Measurements from ENCODE around the gene MAPK10. TPM values are rescaled to one million over a fixed set of nuclear protein-coding genes. Genes with fewer than 3 reads are reported as not detected.

The MAPK10 gene
- total RNA-seq, 2 experiments from 2014 or later, result 32.0 TPM; not detected in 1

DNA sequence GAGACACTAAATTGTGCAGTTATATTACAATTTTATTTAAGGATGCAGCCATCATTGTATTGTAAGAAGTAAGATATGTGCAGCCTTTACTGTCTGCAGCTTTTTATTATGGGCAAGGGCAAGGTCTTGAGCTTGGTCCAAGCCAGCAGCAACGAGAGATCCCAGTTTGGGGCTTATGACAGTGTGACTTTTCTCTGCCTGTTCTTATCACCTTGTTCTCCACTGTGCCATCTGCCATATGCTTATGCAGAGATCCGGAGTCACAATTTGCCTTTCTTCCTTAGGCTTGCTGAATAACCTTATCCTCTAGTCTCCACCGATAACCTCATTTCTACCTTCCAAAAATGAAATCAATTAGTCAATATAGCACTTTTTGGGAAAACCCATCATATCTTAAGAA, 30.4 kb downstream of the MAPK10 start:
- H3K4me3 ChIP-seq (ENCODE audit: low read depth, low read length, poor library complexity, severe bottlenecking), result no peak overlapping the region
- CTCF ChIA-PET (ENCODE audit: unreplicated experiment), result no interaction called here
- H2AFZ ChIP-seq (ENCODE audit: low read length), result no peak overlapping the region
- H3K79me2 ChIP-seq (ENCODE audit: insufficient read depth, low read depth, low read length), result no peaks in the 10 kb centered on the region
- H4K20me1 ChIP-seq (ENCODE audit: insufficient read depth, low read length), result no peaks in the 10 kb centered on the region
- TF ChIP-seq EZH2phosphoT487 (IDR thresholded peaks at IDR 0.05; ENCODE audit: borderline replicate concordance, low read depth, low read length) (no peak), CTCF (conservative IDR thresholded peaks at IDR 0.05; ENCODE audit: low read length) (no peak)
- H3K36me3 ChIP-seq (ENCODE audit: insufficient read depth, low read length), result no peaks in the 10 kb centered on the region
- no TSS peak for BruUV-seq (replicated peaks)
- POLR2A ChIA-PET, result no interaction called here
- H3K4me1 ChIP-seq (ENCODE audit: insufficient read depth, low read length, poor library complexity, severe bottlenecking), result no peaks in the 10 kb centered on the region
- DNase-seq (ENCODE audit: low spot score), result no peak
- H3K9me3 ChIP-seq (ENCODE audit: low read length), result no peaks in the 10 kb centered on the region
- intact Hi-C loops (cut with micrococcal nuclease; ENCODE audit: unreplicated experiment), result no loop called here
- no peaks in the 10 kb centered on the region for H3K9me2 ChIP-seq (ENCODE audit: insufficient read depth, low read length)
- no peak overlapping the region for H3K27ac ChIP-seq (ENCODE audit: low read depth, low read length, poor library complexity, severe bottlenecking)
- no peak overlapping the region for H3K4me2 ChIP-seq (ENCODE audit: low read length)

GRCh38 chr4:86326400-86326799, 33.5 kb downstream of the MAPK10 start:
- no peaks in the 10 kb centered on the region for H3K9me3 ChIP-seq (ENCODE audit: low read length)
- ChIA-PET CTCF (ENCODE audit: unreplicated experiment) (no interaction called here), POLR2A (interaction anchor here (1.6 kb wide), 1 partner anchor 19 kb away, joined by 5 read pairs; no protein-coding TSS in a partner anchor)
- H3K79me2 ChIP-seq (ENCODE audit: insufficient read depth, low read depth, low read length), result no peaks in the 10 kb centered on the region
- no peak for TF ChIP-seq EZH2phosphoT487 (IDR thresholded peaks at IDR 0.05; ENCODE audit: borderline replicate concordance, low read depth, low read length)
- TF ChIP-seq CTCF (conservative IDR thresholded peaks at IDR 0.05; ENCODE audit: low read length), result no peak
- no peak for DNase-seq (ENCODE audit: low spot score)
- intact Hi-C loops (cut with micrococcal nuclease; ENCODE audit: unreplicated experiment), result no loop called here
- no peaks in the 10 kb centered on the region for H4K20me1 ChIP-seq (ENCODE audit: insufficient read depth, low read length)
- no peak overlapping the region for H2AFZ ChIP-seq (ENCODE audit: low read length)
- no peak overlapping the region for H3K4me3 ChIP-seq (ENCODE audit: low read depth, low read length, poor library complexity, severe bottlenecking)
- H3K36me3 ChIP-seq (ENCODE audit: insufficient read depth, low read length), result no peaks in the 10 kb centered on the region
- H3K4me2 ChIP-seq (ENCODE audit: low read length), result no peak overlapping the region
- no peaks in the 10 kb centered on the region for H3K9me2 ChIP-seq (ENCODE audit: insufficient read depth, low read length)
- no peaks in the 10 kb centered on the region for H3K4me1 ChIP-seq (ENCODE audit: insufficient read depth, low read length, poor library complexity, severe bottlenecking)
- no TSS peak for BruUV-seq (replicated peaks)
- no peak overlapping the region for H3K27ac ChIP-seq (ENCODE audit: low read depth, low read length, poor library complexity, severe bottlenecking)

- Histone ChIP-seq H3K9me2 (ENCODE audit: insufficient read depth, low read length) (no peaks in the 10 kb centered on the region), H4K20me1 (ENCODE audit: insufficient read depth, low read length) (no peaks in the 10 kb centered on the region), H3K4me2 (ENCODE audit: low read length) (no peak overlapping the region), H3K36me3 (ENCODE audit: insufficient read depth, low read length) (no peaks in the 10 kb centered on the region), H3K9me3 (ENCODE audit: low read length) (no peaks in the 10 kb centered on the region), H3K79me2 (ENCODE audit: insufficient read depth, low read depth, low read length) (no peaks in the 10 kb centered on the region), H2AFZ (ENCODE audit: low read length) (no peak overlapping the region), H3K27ac (ENCODE audit: low read depth, low read length, poor library complexity, severe bottlenecking) (no peak overlapping the region), H3K4me3 (ENCODE audit: low read depth, low read length, poor library complexity, severe bottlenecking) (no peak overlapping the region), H3K4me1 (ENCODE audit: insufficient read depth, low read length, poor library complexity, severe bottlenecking) (no peaks in the 10 kb centered on the region)
- no TSS peak for BruUV-seq (replicated peaks)
- intact Hi-C loops (cut with micrococcal nuclease; ENCODE audit: unreplicated experiment), result no loop called here
- no peak for TF ChIP-seq EZH2phosphoT487 (IDR thresholded peaks at IDR 0.05; ENCODE audit: borderline replicate concordance, low read depth, low read length)
- no peak for TF ChIP-seq CTCF (conservative IDR thresholded peaks at IDR 0.05; ENCODE audit: low read length)
- POLR2A ChIA-PET, result no interaction called here
- CTCF ChIA-PET (ENCODE audit: unreplicated experiment), result no interaction called here
- DNase-seq (ENCODE audit: low spot score), result no peak
Measured at GRCh38 chr4:86319390-86319789, 40.5 kb downstream of the MAPK10 start.
